HG03280 (cell line): Measurements from ENCODE around the gene EPSTI1.
"Not testable (repeated sequence)": the region's sequence is repeated elsewhere in the genome, so short reads cannot be mapped to it uniquely, and the experiment has no call there.

Experiments used
- ATAC-seq: cut with Tn5 transposase; IDR thresholded peaks from one replicate; pipeline ENCODE4 v1.9.1; 2021; ENCODE audit warnings: mild to moderate bottlenecking, moderate library complexity; ENCODE audit not compliant: unreplicated experiment

EPSTI1 gene, protein sequence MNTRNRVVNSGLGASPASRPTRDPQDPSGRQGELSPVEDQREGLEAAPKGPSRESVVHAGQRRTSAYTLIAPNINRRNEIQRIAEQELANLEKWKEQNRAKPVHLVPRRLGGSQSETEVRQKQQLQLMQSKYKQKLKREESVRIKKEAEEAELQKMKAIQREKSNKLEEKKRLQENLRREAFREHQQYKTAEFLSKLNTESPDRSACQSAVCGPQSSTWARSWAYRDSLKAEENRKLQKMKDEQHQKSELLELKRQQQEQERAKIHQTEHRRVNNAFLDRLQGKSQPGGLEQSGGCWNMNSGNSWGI

DNA sequence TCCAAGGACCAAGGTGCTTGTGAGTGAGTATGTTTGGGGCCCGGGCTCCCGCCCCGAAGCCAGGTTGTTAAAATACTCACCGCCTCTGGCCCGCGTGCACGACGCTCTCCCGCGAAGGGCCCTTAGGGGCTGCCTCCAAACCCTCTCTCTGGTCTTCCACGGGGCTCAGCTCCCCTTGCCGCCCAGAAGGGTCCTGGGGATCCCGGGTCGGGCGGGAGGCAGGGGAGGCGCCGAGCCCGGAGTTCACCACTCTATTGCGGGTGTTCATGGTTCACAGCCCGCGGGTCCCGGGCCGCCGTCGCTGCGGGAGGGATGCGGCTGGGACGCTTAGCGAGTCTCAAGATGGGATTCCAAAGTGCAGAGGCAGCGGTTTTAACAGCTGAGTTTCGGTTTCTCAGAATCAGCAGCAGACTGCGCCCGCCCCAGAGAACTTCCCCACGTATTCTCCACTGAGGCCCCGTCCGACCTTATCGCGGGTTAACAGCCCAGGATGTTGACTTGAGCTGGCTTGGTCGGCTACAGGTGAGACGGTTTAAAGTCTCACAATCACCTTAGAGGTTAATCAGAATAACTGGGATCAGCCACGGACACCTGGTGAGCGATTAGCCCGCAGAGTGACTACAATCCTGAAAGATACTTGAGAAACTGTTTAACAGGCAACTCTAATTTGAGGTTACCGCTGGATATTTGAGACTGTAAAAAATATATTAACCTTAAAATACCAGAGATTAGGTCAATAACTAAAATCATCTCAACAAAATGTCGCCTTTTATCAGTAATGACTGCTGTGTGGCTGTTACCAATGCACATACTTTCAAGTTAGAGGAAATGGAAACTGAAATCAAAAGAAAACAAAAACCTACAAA, at the start of gene EPSTI1:
Gene EPSTI1, minus strand, starts transcription at position 344 of the 866 bp plus-strand sequence. Its CDS starts 76 bp downstream, at position 268.
- ATAC-seq: peak; percentile 81

GRCh38 chr13:43041369-43041921, 49.4 kb upstream of the EPSTI1 start:
- ATAC-seq: no peak

DNA sequence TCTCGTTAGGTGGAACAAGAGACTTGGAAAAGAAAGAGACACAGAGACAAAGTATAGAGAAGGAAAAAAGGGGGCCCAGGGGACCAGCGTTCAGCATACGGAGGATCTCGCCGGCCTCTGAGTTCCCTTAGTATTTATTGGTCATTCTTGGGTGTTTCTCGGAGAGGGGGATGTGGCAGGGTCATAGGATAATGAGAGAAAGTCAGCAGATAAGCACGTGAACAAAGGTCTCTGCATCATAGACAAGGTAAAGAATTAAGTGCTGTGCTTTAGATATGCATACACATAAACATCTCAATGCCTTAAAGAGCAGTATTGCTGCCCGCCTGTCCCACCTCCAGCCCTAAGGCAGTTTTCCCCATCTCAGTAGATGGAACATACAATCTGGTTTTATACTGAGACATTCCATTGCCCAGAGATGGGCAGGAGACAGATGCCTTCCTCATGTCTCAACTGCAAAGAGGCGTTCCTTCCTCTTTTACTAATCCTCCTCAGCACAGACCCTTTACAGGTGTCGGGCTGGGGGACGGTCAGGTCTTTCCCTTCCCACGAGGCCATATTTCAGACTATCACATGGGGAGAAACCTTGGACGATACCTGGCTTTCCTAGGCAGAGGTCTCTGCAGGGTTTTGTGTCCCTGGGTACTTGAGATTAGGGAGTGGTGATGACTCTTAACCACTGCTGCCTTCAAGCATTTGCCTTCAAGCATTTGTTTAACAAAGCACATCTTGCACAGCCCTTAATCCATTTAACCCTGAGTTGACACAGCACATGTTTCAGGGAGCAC, 48.7 kb upstream of the EPSTI1 start:
- ATAC-seq: not testable (repeated sequence)

DNA sequence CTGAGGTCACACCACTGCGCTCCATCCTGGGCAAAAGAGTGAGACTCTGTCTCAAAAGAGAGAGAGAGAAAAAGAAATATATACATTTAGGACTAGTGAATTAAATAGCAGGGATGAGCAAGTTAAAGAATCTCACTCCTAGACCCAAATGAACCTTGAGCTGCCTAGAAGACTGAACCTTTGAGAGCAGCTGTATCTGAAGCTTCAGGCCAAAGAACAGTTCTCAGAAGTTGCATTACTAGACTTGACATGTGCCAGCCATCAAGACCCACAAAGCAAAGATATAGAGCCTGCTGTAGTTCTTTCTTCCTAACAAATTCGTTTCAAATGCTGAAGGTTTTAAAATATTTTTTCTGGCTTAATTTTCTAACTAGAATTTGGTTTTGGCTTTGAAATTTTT, 47.9 kb upstream of the EPSTI1 start:
- ATAC-seq: no peak

DNA sequence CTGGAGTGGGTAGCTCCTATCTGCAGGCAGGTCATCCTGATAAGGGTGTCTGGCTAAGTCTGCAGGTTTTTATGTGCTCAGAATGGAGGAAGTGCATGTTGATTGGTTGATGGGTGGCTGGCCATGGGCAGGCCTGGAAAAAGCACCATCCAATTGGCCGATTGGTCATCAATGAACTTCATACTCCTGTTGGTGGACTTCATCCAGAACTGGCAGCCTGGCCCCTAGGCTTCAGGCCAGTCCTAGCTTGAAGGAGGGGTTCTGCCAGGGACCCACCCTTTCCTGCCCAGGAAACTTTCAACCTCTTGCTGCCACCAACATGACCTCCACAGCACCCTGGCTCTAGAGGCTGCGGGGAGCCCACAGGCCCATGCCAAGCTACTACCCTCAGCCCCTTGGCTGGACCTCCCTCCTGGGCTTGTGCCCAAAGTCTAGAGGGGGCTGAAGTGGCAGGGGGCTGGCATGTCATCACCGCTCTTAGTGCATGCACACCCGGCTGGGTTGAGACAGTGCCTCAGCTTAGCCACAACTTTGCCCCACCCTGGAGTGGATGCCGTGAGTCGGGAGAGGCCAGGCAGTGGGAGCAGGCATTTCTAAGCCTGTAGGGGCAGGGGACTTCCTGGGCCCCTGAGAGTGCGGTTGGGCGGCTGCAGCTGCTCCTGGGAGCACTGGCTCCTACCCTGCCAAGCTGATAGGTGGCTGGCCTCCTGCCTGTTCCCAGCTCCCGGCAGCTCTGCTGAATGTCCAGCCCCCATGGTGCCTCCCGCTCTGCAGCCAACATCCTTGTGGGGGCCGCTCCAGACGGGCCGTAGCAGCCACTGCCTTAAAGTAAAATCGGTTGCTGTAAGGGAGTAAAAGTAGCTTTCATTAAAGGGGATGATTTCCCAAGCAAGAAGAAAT, 44.6 kb upstream of the EPSTI1 start:
- no peak for ATAC-seq

GRCh38 chr13:43033038-43033437, 41.0 kb upstream of the EPSTI1 start:
- no peak for ATAC-seq

DNA sequence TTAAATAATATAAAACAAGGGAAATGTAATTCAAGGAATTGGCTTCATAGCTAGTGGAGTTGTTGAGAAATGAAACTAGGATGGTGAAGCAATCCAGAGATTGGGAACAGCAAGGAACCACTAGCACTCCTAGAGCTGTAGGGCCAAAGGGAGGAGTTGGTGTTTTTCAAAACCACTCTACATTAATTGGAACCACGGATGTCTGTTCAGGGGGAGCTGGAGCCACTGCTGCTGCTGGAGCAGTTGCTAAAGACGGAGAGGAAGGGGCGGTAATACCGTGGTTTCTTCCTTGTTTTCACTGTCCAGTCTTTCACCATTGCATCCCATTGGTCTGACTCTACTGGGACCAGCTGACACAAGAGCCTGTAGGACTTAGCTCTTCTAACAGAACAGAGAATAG, 39.8 kb upstream of the EPSTI1 start:
- ATAC-seq: no peak

DNA sequence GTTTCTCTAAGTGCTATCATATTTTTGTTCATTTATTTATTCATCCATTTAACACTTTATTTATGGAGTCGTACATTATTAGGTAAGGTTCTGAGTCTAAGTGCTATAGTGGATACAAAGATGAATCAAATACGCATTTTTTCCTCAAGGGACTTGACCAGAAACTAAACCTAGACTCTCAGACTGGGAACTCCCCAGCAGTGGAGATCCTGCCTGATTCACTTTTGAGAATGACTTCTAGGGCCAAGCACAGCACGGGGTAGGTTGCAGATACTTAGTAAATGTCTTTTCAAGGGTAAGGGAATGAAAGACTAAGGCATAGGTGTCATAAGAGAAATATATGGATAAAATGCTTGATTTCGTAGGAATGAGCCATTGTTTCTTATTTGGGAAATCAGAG, 38.5 kb upstream of the EPSTI1 start:
- no peak for ATAC-seq

DNA sequence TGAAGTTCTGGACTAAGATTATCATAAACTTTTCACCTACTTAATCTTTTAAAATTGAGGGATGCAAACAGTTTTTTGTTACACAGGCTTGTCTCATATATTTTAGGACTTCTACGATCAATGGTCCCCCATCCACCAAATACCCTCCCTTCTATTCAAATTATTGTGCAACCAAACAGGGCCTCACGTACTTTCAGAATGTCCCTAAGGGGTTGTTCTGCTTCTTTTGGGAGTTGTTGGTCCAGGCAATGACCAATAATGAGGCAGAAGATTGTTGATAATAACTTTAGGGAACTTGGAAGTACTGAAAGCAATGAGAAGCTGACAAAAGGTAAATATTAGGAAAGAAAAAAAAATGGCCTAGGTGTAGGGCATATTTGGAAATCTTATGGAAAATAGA, 34.2 kb upstream of the EPSTI1 start:
- no peak for ATAC-seq

- peak; percentile 86 for ATAC-seq
Measured at GRCh38 chr13:43023289-43023963, 31.4 kb upstream of the EPSTI1 start, which contains the start of gene DNAJC15. TSS of gene DNAJC15 (plus strand) at chr13:43023586. CDS start at chr13:43023627, 41 bp downstream.

DNA sequence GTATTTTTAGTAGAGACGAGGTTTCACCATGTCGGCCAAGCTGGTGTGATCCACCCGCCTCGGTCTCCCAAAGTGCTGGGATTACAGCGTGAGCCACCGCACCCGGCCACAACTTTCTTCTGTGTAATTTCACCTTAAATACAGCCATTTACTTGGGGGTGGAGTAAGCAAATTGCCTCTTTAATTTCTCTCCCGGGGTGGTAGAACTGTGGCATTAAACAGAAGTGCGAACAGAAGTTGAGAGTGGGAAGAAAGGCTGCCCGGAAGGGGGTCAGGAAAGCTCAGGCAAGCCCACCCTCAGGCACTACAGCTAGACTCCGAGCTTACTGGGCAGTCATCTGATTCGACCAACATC, 30.9 kb upstream of the EPSTI1 start:
- ATAC-seq: no peak

GRCh38 chr13:43021926-43022670, 30.1 kb upstream of the EPSTI1 start:
- no peak for ATAC-seq

- no peak for ATAC-seq
Measured at GRCh38 chr13:43020794-43021193, 28.8 kb upstream of the EPSTI1 start.

- no peak for ATAC-seq
Measured at GRCh38 chr13:43019811-43020210, 27.8 kb upstream of the EPSTI1 start.

DNA sequence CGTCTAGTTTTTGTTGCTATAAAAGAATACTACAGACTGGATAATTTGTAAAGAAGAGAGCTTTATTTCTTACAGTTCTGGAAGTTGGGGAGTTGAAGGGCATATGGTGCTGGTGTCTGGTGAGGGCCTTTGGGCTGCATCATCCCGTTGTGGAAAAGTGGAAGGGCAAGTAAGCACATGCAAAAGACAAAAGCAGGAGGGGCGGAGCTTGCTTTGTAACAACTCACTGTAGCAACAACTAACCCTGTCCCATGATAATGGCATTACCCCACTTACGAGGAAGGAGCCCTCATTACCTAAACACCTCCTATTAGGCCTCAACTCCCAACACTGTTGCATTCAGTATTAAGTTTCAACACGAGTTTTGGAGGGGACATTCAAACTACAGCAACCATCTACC, 24.2 kb upstream of the EPSTI1 start:
- ATAC-seq: no peak

DNA sequence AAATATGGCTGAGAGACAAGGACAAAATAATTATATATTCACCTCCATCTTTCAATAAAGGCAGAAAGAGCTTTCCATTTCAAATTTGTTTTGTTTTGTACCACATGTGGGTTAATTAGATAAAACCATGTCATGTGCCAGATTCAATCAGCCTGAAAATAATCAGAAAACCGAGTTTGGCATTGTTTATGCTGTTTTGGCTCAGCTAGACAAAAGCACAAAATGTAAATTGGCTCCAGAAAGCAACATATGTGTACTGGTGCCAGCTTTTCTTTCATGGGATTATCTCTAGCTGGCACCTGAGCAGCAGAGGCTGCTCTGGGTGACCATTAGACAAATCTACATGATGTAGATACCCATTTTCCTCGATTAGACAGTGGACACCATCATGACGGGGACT, 22.1 kb upstream of the EPSTI1 start:
- ATAC-seq: no peak

GRCh38 chr13:43009506-43009905, 17.5 kb upstream of the EPSTI1 start:
- no peak for ATAC-seq

- ATAC-seq: no peak
Measured at GRCh38 chr13:43008596-43008995, 16.6 kb upstream of the EPSTI1 start.
